OCI-LY1 (cell line): Measurements from ENCODE around the gene ZNF135.

Source experiments
- CTCF ChIP-seq: fragments of 200-600 bp; sonication (generic), shearing (Covaris generic); IDR thresholded peaks from 2 replicates; pipeline ENCODE4 v1.5.1; 2017; ENCODE audit warnings: mild to moderate bottlenecking, antibody characterized with exemption, low read length, moderate library complexity, mixed read lengths
- EZH2 ChIP-seq: fragments of 200-600 bp; sonication (generic), shearing (Covaris generic); IDR thresholded peaks from 2 replicates; pipeline ENCODE4 v1.8.0; 2017; ENCODE audit warnings: borderline replicate concordance, mixed run types, mild to moderate bottlenecking, antibody characterized with exemption, low read length, moderate library complexity, mixed read lengths

- TF ChIP-seq CTCF (no peak), EZH2 (no peak)
Measured at GRCh38 chr19:58010507-58010906, 48.6 kb upstream of the ZNF135 start.
